PC-9 (cell line): Measurements from ENCODE around the gene DLG4. TPM values are rescaled to one million over a fixed set of nuclear protein-coding genes. Genes with fewer than 3 reads are reported as not detected.
A peak's percentile ranks its signal among the peaks of the same experiment; 100 is the strongest.

Experiments used
- BruUV-seq: library from RNA; stranded (reverse); fragments of 400-500 nt; replicated peaks from 2 replicates; lab custom pipeline; 2021; lab: Mats Ljungman, UMichigan
- CTCF ChIA-PET: fragments of 300-600 bp; sonication (Branson Sonifier 250); formaldehyde crosslinking; loops from one replicate; lab custom pipeline; 2022; ENCODE audit warnings: antibody characterized with exemption; lab: Charles Lee
- POLR2A ChIA-PET: fragments of 300-600 bp; sonication (Branson Sonifier 250); formaldehyde crosslinking; loops from one replicate; lab custom pipeline; 2022; ENCODE audit warnings: antibody characterized with exemption; ENCODE audit not compliant: unreplicated experiment; lab: Charles Lee
- DNase-seq, 2 experiments: peaks; one replicate each; pipeline versions ENCODE4 v3.0.0 to v3.0.0-alpha.2; 2015 to 2022; ENCODE audit warnings: mixed read lengths in 1 of 2
- H2AFZ ChIP-seq: fragments of 200-600 bp; sonication (generic); 2 replicates; pipeline ENCODE4 v1.8.1; 2017; ENCODE audit warnings: antibody characterized with exemption
- H3F3A ChIP-seq: fragments of 200-600 bp; sonication (generic); 2 replicates; pipeline ENCODE4 v1.8.1; 2017; ENCODE audit warnings: antibody characterized with exemption, mild to moderate bottlenecking, low read depth; ENCODE audit not compliant: insufficient read depth
- H3K27ac ChIP-seq: fragments of 200-600 bp; sonication (generic); 2 replicates; pipeline ENCODE4 v1.6.1; 2016; ENCODE audit warnings: mixed run types
- H3K27me3 ChIP-seq: fragments of 200-600 bp; sonication (generic); 2 replicates; pipeline ENCODE4 v1.6.1; 2016; ENCODE audit warnings: low read depth, mixed run types; ENCODE audit not compliant: insufficient read depth
- H3K36me3 ChIP-seq: fragments of 200-600 bp; sonication (generic); 2 replicates; pipeline ENCODE4 v1.6.1; 2016; ENCODE audit warnings: low read depth, mixed run types
- H3K4me1 ChIP-seq: fragments of 200-600 bp; sonication (generic); replicated peaks from 2 replicates; pipeline ENCODE4 v1.6.1; 2016; ENCODE audit warnings: mixed run types; ENCODE audit not compliant: insufficient read depth
- H3K4me2 ChIP-seq: fragments of 200-600 bp; sonication (generic); 2 replicates; pipeline ENCODE4 v1.6.1; 2017; ENCODE audit warnings: mixed run types
- H3K4me3 ChIP-seq: fragments of 200-600 bp; sonication (generic); 2 replicates; pipeline ENCODE4 v1.6.1; 2016; ENCODE audit warnings: mixed run types
- H3K79me2 ChIP-seq: fragments of 200-600 bp; sonication (generic); 2 replicates; pipeline ENCODE4 v1.6.1; 2017; ENCODE audit warnings: low read depth, mixed run types
- H3K9me2 ChIP-seq: fragments of 200-600 bp; sonication (generic); 2 replicates; pipeline ENCODE4 v1.8.1; 2017; ENCODE audit warnings: mild to moderate bottlenecking; ENCODE audit not compliant: insufficient read depth
- H3K9me3 ChIP-seq: fragments of 200-600 bp; sonication (generic); 2 replicates; pipeline ENCODE4 v1.8.1; 2016; ENCODE audit warnings: low read depth; ENCODE audit not compliant: insufficient read depth
- H4K20me1 ChIP-seq: fragments of 200-600 bp; sonication (generic); 2 replicates; pipeline ENCODE4 v1.8.1; 2017; ENCODE audit not compliant: insufficient read depth
- CTCF ChIP-seq: fragments of 200-600 bp; sonication (generic); conservative IDR thresholded peaks from 2 replicates; pipeline ENCODE4 v1.6.1; 2017; ENCODE audit warnings: mixed run types, antibody characterized with exemption, mild to moderate bottlenecking, moderate library complexity
- EZH2 ChIP-seq: fragments of 200-600 bp; sonication (generic); IDR thresholded peaks from 2 replicates; pipeline ENCODE4 v1.8.0; 2017; ENCODE audit warnings: antibody characterized with exemption, low read depth
- intact Hi-C: fragments of 100-400 bp; cut with micrococcal nuclease; formaldehyde crosslinking; loops from one replicate; pipeline ENCODE4 v1.10.0; 2022; ENCODE audit not compliant: unreplicated experiment
- total RNA-seq: library from RNA; stranded (reverse); gene quantifications from 2 replicates; pipeline ENCODE4 v1.2.3, GENCODE V29; 2021

The DLG4 gene
- total RNA-seq, 1 experiment from 2014 or later, result 32.8 TPM

- ChIA-PET CTCF (no interaction called here), POLR2A (interaction anchor here (0.6 to 0.7 kb wide), 4 partner anchors 9 to 939 kb away, joined by 3 to 7 read pairs (median 3); no protein-coding TSS in a partner anchor)
- H4K20me1 ChIP-seq, result peaks cover 25% of the 10 kb centered on the region
- intact Hi-C loops, result no loop called here
- no peaks in the 10 kb centered on the region for H3K9me2 ChIP-seq
- H3K4me1 ChIP-seq, result peaks cover 31% of the 10 kb centered on the region
- no peak for DNase-seq
- H3F3A ChIP-seq, result peaks cover 86% of the 10 kb centered on the region
- H3K27me3 ChIP-seq, result no peaks in the 10 kb centered on the region
- H3K27ac ChIP-seq, result peak overlapping the region; percentile 2; the same call in 1 of the 2 replicates
- H3K9me3 ChIP-seq, result no peaks in the 10 kb centered on the region
- TF ChIP-seq CTCF, result no peak
- no peak for TF ChIP-seq EZH2
- peaks cover 78% of the 10 kb centered on the region for H3K79me2 ChIP-seq
- H3K4me2 ChIP-seq, result no peak overlapping the region
- peaks cover 42% of the 10 kb centered on the region for H3K36me3 ChIP-seq
- H3K4me3 ChIP-seq, result no peak overlapping the region
- BruUV-seq, result no TSS peak
- H2AFZ ChIP-seq, result no peak overlapping the region
These were observed 37.3 kb upstream of the DLG4 start for GRCh38 chr17:7256766-7257456.

- Histone ChIP-seq H3K27ac (0 out of 2 replicates have a peak overlapping the region, but pooled peaks have one; percentile 7), H3K4me1 (peaks cover 28% of the 10 kb centered on the region), H3K4me2 (no peak overlapping the region), H3K4me3 (no peak overlapping the region), H4K20me1 (peaks cover 13% of the 10 kb centered on the region), H3K36me3 (peaks cover 30% of the 10 kb centered on the region), H3K79me2 (peaks cover 72% of the 10 kb centered on the region), H3K27me3 (no peaks in the 10 kb centered on the region), H3F3A (peaks cover 68% of the 10 kb centered on the region), H2AFZ (no peak overlapping the region), H3K9me2 (no peaks in the 10 kb centered on the region), H3K9me3 (no peaks in the 10 kb centered on the region)
- CTCF ChIA-PET, result interaction anchor here (0.5 kb wide), 1 partner anchor 14 kb away, joined by 3 read pairs; no protein-coding TSS in a partner anchor
- BruUV-seq, result no TSS peak
- DNase-seq, result no peak
- POLR2A ChIA-PET, result interaction anchor here (0.6 to 0.7 kb wide), 2 partner anchors 13 to 360 kb away, joined by 3 to 7 read pairs; no protein-coding TSS in a partner anchor
- intact Hi-C loops, result no loop called here
- no peak for TF ChIP-seq EZH2
- no peak for TF ChIP-seq CTCF
These were observed 34.9 kb upstream of the DLG4 start for GRCh38 chr17:7254511-7254910.

DNA sequence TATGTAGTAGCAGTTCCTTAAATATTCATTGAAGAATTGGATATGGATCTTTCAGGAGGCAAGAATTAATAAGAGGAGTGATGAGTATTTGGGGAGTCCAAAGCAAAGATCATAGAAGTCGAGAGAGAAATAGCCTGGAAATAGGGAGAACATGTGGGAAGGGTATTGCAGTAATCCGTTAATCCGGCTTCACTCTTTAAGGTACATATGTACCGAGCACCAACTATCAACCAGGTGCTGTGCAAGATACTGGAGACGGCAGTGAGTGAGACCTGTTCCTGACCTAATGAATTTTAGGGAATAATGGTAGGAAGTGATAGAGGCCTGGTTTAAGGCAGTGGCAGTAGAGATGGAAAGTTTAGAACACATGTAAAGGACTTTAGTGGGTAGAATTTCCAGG lies 33.4 kb upstream of the DLG4 start:
- DNase-seq, result no peak
- CTCF ChIA-PET, result no interaction called here
- H3K4me1 ChIP-seq, result peaks cover 28% of the 10 kb centered on the region
- H3K27me3 ChIP-seq, result no peaks in the 10 kb centered on the region
- H3K36me3 ChIP-seq, result peaks cover 18% of the 10 kb centered on the region
- H2AFZ ChIP-seq, result no peak overlapping the region
- POLR2A ChIA-PET, result no interaction called here
- H3K9me3 ChIP-seq, result no peaks in the 10 kb centered on the region
- BruUV-seq, result no TSS peak
- TF ChIP-seq CTCF, result no peak
- TF ChIP-seq EZH2, result no peak
- no peaks in the 10 kb centered on the region for H4K20me1 ChIP-seq
- peaks cover 73% of the 10 kb centered on the region for H3K79me2 ChIP-seq
- peak overlapping the region; percentile 72 for H3K4me3 ChIP-seq
- peak overlapping the region; percentile 84 for H3K4me2 ChIP-seq
- intact Hi-C loops, result loop anchor here (2.0 kb wide), 1 partner anchor 14 kb away; the partner anchor contains the start of gene PHF23
- peaks cover 54% of the 10 kb centered on the region for H3F3A ChIP-seq
- peak overlapping the region; percentile 89 for H3K27ac ChIP-seq
- no peaks in the 10 kb centered on the region for H3K9me2 ChIP-seq
